LoVo (cell line): Measurements from ENCODE around the gene TM9SF3.

ENCODE experiments used
- DNase-seq: peaks from one replicate; pipeline ENCODE4 v3.0.0-alpha.2; 2016; ENCODE audit warnings: low spot score

The TM9SF3 gene

GRCh38 chr10:96586419-96587263, at the start of gene TM9SF3:
Gene TM9SF3 (minus strand): TSS chr10:96587012. CDS start chr10:96586835, 177 bp downstream.
- DNase-seq: peak; percentile 89

GRCh38 chr10:96636551-96636950, 49.7 kb upstream of the TM9SF3 start:
- DNase-seq: no peak

GRCh38 chr10:96632974-96633710, 46.3 kb upstream of the TM9SF3 start:
- no peak for DNase-seq

GRCh38 chr10:96627292-96627691, 40.5 kb upstream of the TM9SF3 start:
- DNase-seq: no peak

GRCh38 chr10:96626795-96627194, 40.0 kb upstream of the TM9SF3 start:
- no peak for DNase-seq

- DNase-seq: no peak
Observed at GRCh38 chr10:96625173-96625572, 38.4 kb upstream of the TM9SF3 start.

- no peak for DNase-seq
Observed at GRCh38 chr10:96622013-96622787, 35.4 kb upstream of the TM9SF3 start.

- DNase-seq: no peak
Observed at GRCh38 chr10:96619796-96620773, 33.3 kb upstream of the TM9SF3 start.

- no peak for DNase-seq
Observed at GRCh38 chr10:96619120-96619519, 32.3 kb upstream of the TM9SF3 start.

- no peak for DNase-seq
Observed at GRCh38 chr10:96618653-96619052, 31.8 kb upstream of the TM9SF3 start.

GRCh38 chr10:96616961-96617360, 30.1 kb upstream of the TM9SF3 start:
- DNase-seq: no peak

- DNase-seq: peak; percentile 59
Observed at GRCh38 chr10:96614515-96614914, 27.7 kb upstream of the TM9SF3 start.

GRCh38 chr10:96613576-96613975, 26.8 kb upstream of the TM9SF3 start:
- DNase-seq: no peak

- DNase-seq: no peak
Observed at GRCh38 chr10:96612055-96612830, 25.4 kb upstream of the TM9SF3 start.

- peak; percentile 17 for DNase-seq
Observed at GRCh38 chr10:96610817-96611216, 24.0 kb upstream of the TM9SF3 start.

GRCh38 chr10:96609510-96609909, 22.7 kb upstream of the TM9SF3 start:
- no peak for DNase-seq

GRCh38 chr10:96608805-96609204, 22.0 kb upstream of the TM9SF3 start:
- no peak for DNase-seq

- no peak for DNase-seq
Observed at GRCh38 chr10:96608262-96608661, 21.4 kb upstream of the TM9SF3 start.

- no peak for DNase-seq
Observed at GRCh38 chr10:96606946-96607345, 20.1 kb upstream of the TM9SF3 start.

GRCh38 chr10:96606216-96606615, 19.4 kb upstream of the TM9SF3 start:
- peak; percentile 14 for DNase-seq
